ENCODE data around the gene MYO1G. TPM values are rescaled to one million over a fixed set of nuclear protein-coding genes. Genes with fewer than 3 reads are reported as not detected.
"Not testable (repeated sequence)": the region's sequence is repeated elsewhere in the genome, so short reads cannot be mapped to it uniquely, and the experiment has no call there.

The MYO1G gene
- total RNA-seq = 1 to 10 TPM in 1 of 2 donors, under 1 TPM in 1; 0.78 to 2.2 TPM

- Histone ChIP-seq H3K36me3 (peaks cover 23% of the 10 kb centered on the region), H3K4me1 (peaks cover 0 to 6% of the 10 kb centered on the region in 2 donors), H3K9me3 (no peaks in the 10 kb centered on the region), H3K27ac (peak within 1 kb of the TSS; percentile 16 to 35), H3K27me3 (no peaks in the 10 kb centered on the region), H3K4me3 (peak within 1 kb of the TSS in 1 of 2 donors; percentile 8)
- no peak for TF ChIP-seq CTCF (IDR thresholded peaks at IDR 0.05)
- no peak for DNase-seq (ENCODE audit: low spot score)
These were observed at the start of gene MYO1G for GRCh38 chr7:44978511-44979366. Gene MYO1G, minus strand, starts transcription at chr7:44979015. Its CDS starts 54 bp downstream, at chr7:44978961.

GRCh38 chr7:45028138-45028919 is 49.5 kb upstream of the MYO1G start:
- Histone ChIP-seq H3K27me3 (no peaks in the 10 kb centered on the region), H3K4me3 (peak overlapping the region in 1 of 2 donors; percentile 21), H3K4me1 (peaks cover 0 to 5% of the 10 kb centered on the region in 2 donors), H3K9me3 (no peaks in the 10 kb centered on the region), H3K27ac (no peak overlapping the region), H3K36me3 (peaks cover 5% of the 10 kb centered on the region)
- TF ChIP-seq CTCF (IDR thresholded peaks at IDR 0.05) = no peak
- DNase-seq (ENCODE audit: low spot score) = no peak

DNA sequence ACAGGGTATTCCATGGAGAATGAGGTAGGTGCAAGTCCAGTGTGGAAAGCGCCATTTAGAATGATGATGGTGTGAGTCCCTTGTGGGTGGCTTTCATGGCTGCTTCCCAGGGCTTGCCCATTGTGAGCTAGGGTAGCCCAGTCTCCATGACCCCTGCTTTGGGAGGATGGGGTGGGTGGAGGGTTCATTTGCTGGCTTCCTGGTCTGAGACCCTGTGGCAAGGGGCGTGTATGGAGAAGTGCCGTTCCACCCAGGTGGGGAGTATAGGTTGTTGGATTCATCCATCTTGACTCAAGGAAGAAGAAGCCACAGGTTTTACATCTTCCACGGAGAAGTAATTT is 48.9 kb upstream of the MYO1G start:
- TF ChIP-seq CTCF (IDR thresholded peaks at IDR 0.05) = no peak
- H3K27ac ChIP-seq = peak overlapping the region in 1 of 2 donors; percentile 5
- no peaks in the 10 kb centered on the region for H3K9me3 ChIP-seq
- no peaks in the 10 kb centered on the region for H3K27me3 ChIP-seq
- H3K36me3 ChIP-seq = peaks cover 5% of the 10 kb centered on the region
- peak overlapping the region in 1 of 2 donors; percentile 21 for H3K4me3 ChIP-seq
- DNase-seq (ENCODE audit: low spot score) = no peak
- no peaks in the 10 kb centered on the region for H3K4me1 ChIP-seq

DNA sequence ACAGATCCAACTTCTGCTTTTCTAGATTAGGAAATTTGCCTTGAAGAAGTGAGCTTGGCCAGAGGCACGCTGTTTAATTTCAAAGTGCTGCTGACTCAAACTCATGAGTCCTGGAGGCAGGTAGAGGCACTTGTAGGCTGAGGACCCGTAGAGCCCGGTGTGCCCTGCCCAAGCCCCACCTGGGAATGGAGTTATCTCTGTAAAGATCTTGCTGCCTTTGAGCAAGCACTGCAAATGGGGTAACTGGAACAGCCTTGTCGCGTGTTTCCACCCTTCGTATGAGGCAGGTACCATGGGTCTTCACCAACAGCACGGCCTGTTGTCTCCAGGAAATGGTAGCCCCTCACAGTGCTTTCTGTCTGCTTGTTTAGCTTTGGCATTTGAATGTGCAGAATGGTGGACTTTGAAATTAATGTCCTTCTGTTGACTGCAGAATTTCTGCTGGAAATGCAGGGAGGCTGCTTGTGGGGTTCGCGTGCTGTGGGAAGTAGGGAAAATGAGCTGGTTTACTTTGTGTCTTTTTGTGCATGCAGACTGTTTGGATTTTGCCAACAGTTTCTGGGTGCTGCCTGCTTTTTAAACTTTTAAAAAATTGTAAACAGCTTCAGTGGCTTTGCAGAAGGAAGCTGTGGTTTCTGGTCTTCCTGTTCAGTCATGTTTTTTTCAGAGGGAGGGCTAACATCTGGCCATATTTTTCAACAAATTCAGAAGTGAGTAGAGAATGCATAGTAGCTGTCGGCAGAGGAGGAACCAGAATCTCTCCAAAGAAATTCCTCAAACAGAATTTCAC is 48.4 kb upstream of the MYO1G start:
- no peak for DNase-seq (ENCODE audit: low spot score)
- Histone ChIP-seq H3K27me3 (no peaks in the 10 kb centered on the region), H3K9me3 (no peaks in the 10 kb centered on the region), H3K4me3 (no peak overlapping the region), H3K27ac (peak overlapping the region in 1 of 2 donors; percentile 5), H3K36me3 (peaks cover 5% of the 10 kb centered on the region), H3K4me1 (no peaks in the 10 kb centered on the region)
- TF ChIP-seq CTCF (IDR thresholded peaks at IDR 0.05) = no peak

DNA sequence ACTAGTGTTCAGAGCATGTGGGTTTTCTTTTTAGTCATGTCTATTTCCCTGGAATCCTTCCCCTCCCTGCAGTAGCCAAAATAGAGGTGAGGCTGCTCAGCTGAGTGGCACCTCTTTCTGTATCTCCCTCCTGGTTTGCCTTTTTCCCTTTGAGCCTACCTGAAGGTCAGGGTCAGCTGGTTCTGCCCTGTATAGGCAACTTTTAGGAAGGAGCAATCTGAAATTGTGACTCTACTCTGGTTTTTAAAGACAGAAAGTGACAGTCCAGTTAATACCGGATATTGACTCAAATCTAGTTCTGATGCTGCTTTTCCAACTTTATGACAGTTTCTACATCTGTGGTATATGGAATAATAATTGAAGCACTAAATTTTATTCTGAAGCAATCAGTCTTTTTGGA is 47.2 kb upstream of the MYO1G start:
- Histone ChIP-seq H3K9me3 (no peaks in the 10 kb centered on the region), H3K36me3 (peaks cover 5% of the 10 kb centered on the region), H3K27ac (no peak overlapping the region), H3K27me3 (no peaks in the 10 kb centered on the region), H3K4me3 (no peak overlapping the region), H3K4me1 (no peaks in the 10 kb centered on the region)
- no peak for DNase-seq (ENCODE audit: low spot score)
- no peak for TF ChIP-seq CTCF (IDR thresholded peaks at IDR 0.05)

DNA sequence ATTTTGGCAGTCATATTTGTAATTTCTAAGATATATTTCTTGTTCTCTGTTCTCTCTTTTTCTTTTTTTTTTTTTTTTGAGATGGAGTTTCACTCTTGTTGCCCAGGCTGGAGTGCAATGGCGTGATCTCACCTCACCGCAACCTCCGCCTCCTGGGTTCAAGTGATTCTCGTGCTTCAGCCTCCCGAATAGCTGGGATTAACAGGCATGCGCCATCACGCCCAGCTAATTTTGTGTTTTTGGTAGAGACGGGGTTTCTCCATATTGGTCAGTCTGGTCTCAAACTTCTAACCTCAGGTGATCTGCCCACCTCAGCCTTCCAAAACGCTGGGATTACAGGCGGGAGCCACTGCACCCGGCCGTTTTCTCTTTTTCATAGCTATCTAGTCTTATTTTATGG is 46.7 kb upstream of the MYO1G start:
- not testable (repeated sequence) for H3K9me3 ChIP-seq; H3K36me3 ChIP-seq; H3K27ac ChIP-seq; DNase-seq (ENCODE audit: low spot score); H3K4me3 ChIP-seq; H3K27me3 ChIP-seq; H3K4me1 ChIP-seq

Measured in right atrium auricular region (tissue), 2 donors.